ENCODE measurements around the gene DOCK3.

The DOCK3 gene

DNA sequence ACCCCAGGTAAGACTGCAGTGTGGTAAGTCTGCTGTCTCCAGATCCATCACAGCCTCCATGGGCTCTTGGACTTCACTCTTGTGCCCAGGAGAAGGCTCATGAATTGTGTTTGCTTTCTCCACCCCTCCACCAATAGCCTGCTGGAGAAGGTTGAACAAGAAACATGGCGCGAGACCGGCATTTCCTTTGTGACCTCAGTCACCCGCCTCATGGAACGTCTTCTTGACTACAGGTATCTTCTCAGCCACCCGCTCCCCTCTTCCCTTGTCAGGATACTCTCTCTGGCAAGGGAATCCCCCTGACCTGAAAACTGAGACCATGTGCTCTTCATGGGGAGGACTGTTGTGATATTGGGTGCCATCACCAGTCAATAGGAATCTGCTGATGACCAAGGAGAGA, 658.3 kb downstream of the DOCK3 start:
- H4K20me1 ChIP-seq (ENCODE audit: control insufficient read depth, insufficient read depth, low read depth, low read length): no peaks in the 10 kb centered on the region
- no peaks in the 10 kb centered on the region for H3K27me3 ChIP-seq (ENCODE audit: control insufficient read depth, low read length)
- no peaks in the 10 kb centered on the region for H3K9me3 ChIP-seq (ENCODE audit: control insufficient read depth, insufficient read depth, low read length)
- H3K36me3 ChIP-seq (ENCODE audit: control insufficient read depth, low read length): no peaks in the 10 kb centered on the region
- TF ChIP-seq EZH2phosphoT487 (IDR thresholded peaks at IDR 0.05; ENCODE audit: borderline replicate concordance, low read length): no peak
- TF ChIP-seq, protein P1, sequence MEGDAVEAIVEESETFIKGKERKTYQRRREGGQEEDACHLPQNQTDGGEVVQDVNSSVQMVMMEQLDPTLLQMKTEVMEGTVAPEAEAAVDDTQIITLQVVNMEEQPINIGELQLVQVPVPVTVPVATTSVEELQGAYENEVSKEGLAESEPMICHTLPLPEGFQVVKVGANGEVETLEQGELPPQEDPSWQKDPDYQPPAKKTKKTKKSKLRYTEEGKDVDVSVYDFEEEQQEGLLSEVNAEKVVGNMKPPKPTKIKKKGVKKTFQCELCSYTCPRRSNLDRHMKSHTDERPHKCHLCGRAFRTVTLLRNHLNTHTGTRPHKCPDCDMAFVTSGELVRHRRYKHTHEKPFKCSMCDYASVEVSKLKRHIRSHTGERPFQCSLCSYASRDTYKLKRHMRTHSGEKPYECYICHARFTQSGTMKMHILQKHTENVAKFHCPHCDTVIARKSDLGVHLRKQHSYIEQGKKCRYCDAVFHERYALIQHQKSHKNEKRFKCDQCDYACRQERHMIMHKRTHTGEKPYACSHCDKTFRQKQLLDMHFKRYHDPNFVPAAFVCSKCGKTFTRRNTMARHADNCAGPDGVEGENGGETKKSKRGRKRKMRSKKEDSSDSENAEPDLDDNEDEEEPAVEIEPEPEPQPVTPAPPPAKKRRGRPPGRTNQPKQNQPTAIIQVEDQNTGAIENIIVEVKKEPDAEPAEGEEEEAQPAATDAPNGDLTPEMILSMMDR (IDR thresholded peaks at IDR 0.05; ENCODE audit: low read depth, low read length, poor library complexity, severe bottlenecking): no peak
- no peak overlapping the region for H3K27ac ChIP-seq (ENCODE audit: low read depth, low read length)
- no peaks in the 10 kb centered on the region for H3K4me1 ChIP-seq (ENCODE audit: control insufficient read depth, low read length)
- H3K4me3 ChIP-seq (ENCODE audit: low read length): no peak overlapping the region
- H3K9me2 ChIP-seq (replicated peaks; ENCODE audit: control insufficient read depth, low read length): no peaks in the 10 kb centered on the region
- H3F3A ChIP-seq (ENCODE audit: control insufficient read depth, insufficient read depth): no peaks in the 10 kb centered on the region
- no peaks in the 10 kb centered on the region for H3K79me2 ChIP-seq (ENCODE audit: control insufficient read depth, low read length)
- no peak overlapping the region for H3K4me2 ChIP-seq (ENCODE audit: low read length)

DNA sequence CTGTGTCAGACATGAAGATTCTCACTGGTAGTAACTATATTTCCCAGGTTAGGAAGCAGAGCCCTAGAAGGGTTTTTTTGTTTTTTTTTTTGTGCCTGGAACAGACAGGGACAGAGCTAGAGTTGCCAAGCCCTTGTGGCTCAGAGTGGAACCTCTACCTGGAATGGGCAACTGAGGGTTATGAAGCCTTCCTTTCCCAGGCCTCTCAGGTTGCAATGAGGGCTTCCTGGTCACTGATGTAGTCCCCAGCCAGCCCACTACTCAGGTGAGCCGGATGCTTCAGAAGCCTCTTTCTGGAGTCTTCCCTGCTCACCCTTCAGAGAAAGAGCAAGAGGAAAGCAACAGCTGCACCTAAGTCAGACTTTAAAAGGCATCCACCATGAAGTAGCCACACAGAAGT, 661.5 kb downstream of the DOCK3 start:
- Histone ChIP-seq H3F3A (ENCODE audit: control insufficient read depth, insufficient read depth) (no peaks in the 10 kb centered on the region), H3K27me3 (ENCODE audit: control insufficient read depth, low read length) (no peaks in the 10 kb centered on the region), H3K9me2 (replicated peaks; ENCODE audit: control insufficient read depth, low read length) (no peaks in the 10 kb centered on the region), H3K27ac (ENCODE audit: low read depth, low read length) (no peak overlapping the region), H4K20me1 (ENCODE audit: control insufficient read depth, insufficient read depth, low read depth, low read length) (no peaks in the 10 kb centered on the region), H3K4me1 (ENCODE audit: control insufficient read depth, low read length) (no peaks in the 10 kb centered on the region), H3K4me3 (ENCODE audit: low read length) (no peak overlapping the region), H3K79me2 (ENCODE audit: control insufficient read depth, low read length) (no peaks in the 10 kb centered on the region), H3K4me2 (ENCODE audit: low read length) (no peak overlapping the region), H3K9me3 (ENCODE audit: control insufficient read depth, insufficient read depth, low read length) (no peaks in the 10 kb centered on the region), H3K36me3 (ENCODE audit: control insufficient read depth, low read length) (no peaks in the 10 kb centered on the region)
- no peak for TF ChIP-seq EZH2phosphoT487 (IDR thresholded peaks at IDR 0.05; ENCODE audit: borderline replicate concordance, low read length)
- TF ChIP-seq, protein P1 (IDR thresholded peaks at IDR 0.05; ENCODE audit: low read depth, low read length, poor library complexity, severe bottlenecking): no peak

DNA sequence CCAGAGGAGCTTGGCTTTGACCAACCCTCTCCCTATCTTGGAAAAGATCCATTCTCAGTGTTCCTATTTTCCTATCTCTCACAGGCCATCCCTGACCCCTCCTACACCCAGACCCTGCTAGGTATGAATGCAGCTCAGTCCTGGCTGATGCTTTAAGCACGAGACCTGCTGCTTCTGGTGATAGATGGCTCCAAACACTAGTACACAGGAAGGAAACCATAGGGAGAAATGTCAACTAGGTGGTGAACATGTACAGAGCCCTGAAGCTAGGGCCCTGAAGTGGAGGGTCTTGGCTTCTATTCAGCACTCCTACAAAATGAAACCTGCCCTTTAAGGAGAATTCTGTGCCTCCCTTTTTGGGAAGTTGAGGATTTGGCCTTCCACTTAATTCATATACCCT, 662.9 kb downstream of the DOCK3 start:
- no peak overlapping the region for H3K4me3 ChIP-seq (ENCODE audit: low read length)

More for the DNA sequence above, 662.9 kb downstream of the DOCK3 start:
- no peak overlapping the region for H3K27ac ChIP-seq (ENCODE audit: low read depth, low read length)
- no peak for TF ChIP-seq EZH2phosphoT487 (IDR thresholded peaks at IDR 0.05; ENCODE audit: borderline replicate concordance, low read length)
- TF ChIP-seq, protein P1 (IDR thresholded peaks at IDR 0.05; ENCODE audit: low read depth, low read length, poor library complexity, severe bottlenecking): no peak
- no peaks in the 10 kb centered on the region for H4K20me1 ChIP-seq (ENCODE audit: control insufficient read depth, insufficient read depth, low read depth, low read length)
- H3K27me3 ChIP-seq (ENCODE audit: control insufficient read depth, low read length): no peaks in the 10 kb centered on the region
- no peaks in the 10 kb centered on the region for H3K36me3 ChIP-seq (ENCODE audit: control insufficient read depth, low read length)
- no peaks in the 10 kb centered on the region for H3K9me3 ChIP-seq (ENCODE audit: control insufficient read depth, insufficient read depth, low read length)
- no peak overlapping the region for H3K4me2 ChIP-seq (ENCODE audit: low read length)
- H3F3A ChIP-seq (ENCODE audit: control insufficient read depth, insufficient read depth): no peaks in the 10 kb centered on the region
- H3K9me2 ChIP-seq (replicated peaks; ENCODE audit: control insufficient read depth, low read length): no peaks in the 10 kb centered on the region
- no peaks in the 10 kb centered on the region for H3K4me1 ChIP-seq (ENCODE audit: control insufficient read depth, low read length)
- H3K79me2 ChIP-seq (ENCODE audit: control insufficient read depth, low read length): no peaks in the 10 kb centered on the region

All from DOHH2 (cell line).